Epithelial cell of proximal tubule (primary cell): ENCODE data around the gene CNIH3. TPM values are rescaled to one million over a fixed set of nuclear protein-coding genes. Genes with fewer than 3 reads are reported as not detected.

ENCODE experiments used
- DNase-seq: peaks from one replicate; pipeline ENCODE4 v3.0.0-alpha.2; 2011; ENCODE audit warnings: low read depth
- H3K4me3 ChIP-seq: 2 replicates; pipeline ENCODE4 v1.5.1; 2011; ENCODE audit warnings: low read depth, mild to moderate bottlenecking, low read length
- total RNA-seq: library from RNA; depleted of rRNA; stranded (reverse); fragments of >200 nt; gene quantifications from 2 replicates; pipeline ENCODE4 v1.2.3, GENCODE V29; 2015
- TF ChIP-seq, protein P1 (sequence below): conservative IDR thresholded peaks from 2 replicates; pipeline ENCODE4 v1.5.1; 2012; ENCODE audit warnings: low read depth, mild to moderate bottlenecking, low read length

Gene CNIH3
- total RNA-seq, 1 donor from 2014 or later, result 1.4 TPM

DNA sequence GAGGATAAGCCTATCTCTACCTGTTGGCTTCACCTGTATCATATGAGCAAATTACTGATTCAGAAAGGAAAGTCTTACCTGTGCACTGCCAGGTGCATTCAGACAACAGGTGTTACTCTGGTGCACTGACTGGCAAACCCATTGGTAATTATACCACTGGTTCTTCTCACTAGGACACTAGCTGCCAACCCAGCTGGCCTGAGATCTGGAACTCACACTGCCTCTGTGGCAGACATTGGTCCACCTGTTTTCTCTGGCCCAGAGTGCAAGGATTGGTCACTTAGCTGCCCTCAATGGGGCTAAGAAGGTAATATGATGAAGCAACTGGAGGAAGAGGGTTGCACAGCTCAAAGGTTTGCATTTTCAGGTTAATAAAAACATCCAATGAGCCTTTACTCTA is 173.2 kb downstream of the CNIH3 start:
- TF ChIP-seq, protein P1, sequence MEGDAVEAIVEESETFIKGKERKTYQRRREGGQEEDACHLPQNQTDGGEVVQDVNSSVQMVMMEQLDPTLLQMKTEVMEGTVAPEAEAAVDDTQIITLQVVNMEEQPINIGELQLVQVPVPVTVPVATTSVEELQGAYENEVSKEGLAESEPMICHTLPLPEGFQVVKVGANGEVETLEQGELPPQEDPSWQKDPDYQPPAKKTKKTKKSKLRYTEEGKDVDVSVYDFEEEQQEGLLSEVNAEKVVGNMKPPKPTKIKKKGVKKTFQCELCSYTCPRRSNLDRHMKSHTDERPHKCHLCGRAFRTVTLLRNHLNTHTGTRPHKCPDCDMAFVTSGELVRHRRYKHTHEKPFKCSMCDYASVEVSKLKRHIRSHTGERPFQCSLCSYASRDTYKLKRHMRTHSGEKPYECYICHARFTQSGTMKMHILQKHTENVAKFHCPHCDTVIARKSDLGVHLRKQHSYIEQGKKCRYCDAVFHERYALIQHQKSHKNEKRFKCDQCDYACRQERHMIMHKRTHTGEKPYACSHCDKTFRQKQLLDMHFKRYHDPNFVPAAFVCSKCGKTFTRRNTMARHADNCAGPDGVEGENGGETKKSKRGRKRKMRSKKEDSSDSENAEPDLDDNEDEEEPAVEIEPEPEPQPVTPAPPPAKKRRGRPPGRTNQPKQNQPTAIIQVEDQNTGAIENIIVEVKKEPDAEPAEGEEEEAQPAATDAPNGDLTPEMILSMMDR, result no peak
- H3K4me3 ChIP-seq, result no peak overlapping the region
- no peak for DNase-seq

Other genes starting within 250 kb of the CNIH3 start
- gene WDR26, start 181.5 kb upstream of the CNIH3 start, total RNA-seq, result 19.5 and 22.2 TPM in 2 replicates